Measurements from ENCODE around the gene PATL1.

Gene PATL1

GRCh38 chr11:59678118-59678812 is 9.4 kb upstream of the PATL1 start:
- TF ChIP-seq CTCF (IDR thresholded peaks at IDR 0.05; ENCODE audit: unreplicated experiment in 3 of 3): no peak
- peaks cover 3% of the 10 kb centered on the region for H3K9me3 Mint-ChIP-seq
- no peak overlapping the region for H3K4me3 Mint-ChIP-seq
- no peaks in the 10 kb centered on the region for H3K36me3 Mint-ChIP-seq (ENCODE audit: low read depth)
- peaks cover 4% of the 10 kb centered on the region for H3K27me3 Mint-ChIP-seq (ENCODE audit: low read depth)
- H3K27ac Mint-ChIP-seq: no peak overlapping the region
- H3K4me1 Mint-ChIP-seq: peaks cover 11% of the 10 kb centered on the region

GRCh38 chr11:59676205-59676604 is 7.4 kb upstream of the PATL1 start:
- H3K36me3 Mint-ChIP-seq (ENCODE audit: low read depth): no peaks in the 10 kb centered on the region

GRCh38 chr11:59674291-59674690 is 5.5 kb upstream of the PATL1 start:
- H3K4me1 Mint-ChIP-seq: peaks cover 13% of the 10 kb centered on the region

More at GRCh38 chr11:59676205-59676604, 7.4 kb upstream of the PATL1 start:
- Mint-ChIP-seq H3K4me3 (no peak overlapping the region), H3K27ac (no peak overlapping the region), H3K4me1 (peaks cover 11% of the 10 kb centered on the region), H3K27me3 (ENCODE audit: low read depth) (peaks cover 4% of the 10 kb centered on the region), H3K9me3 (peaks cover 3% of the 10 kb centered on the region)
- no peak for TF ChIP-seq CTCF (IDR thresholded peaks at IDR 0.05; ENCODE audit: unreplicated experiment in 3 of 3)

GRCh38 chr11:59673291-59673690 is 4.5 kb upstream of the PATL1 start:
- H3K4me3 Mint-ChIP-seq: no peak overlapping the region
- peaks cover 8% of the 10 kb centered on the region for H3K4me1 Mint-ChIP-seq
- H3K36me3 Mint-ChIP-seq (ENCODE audit: low read depth): no peaks in the 10 kb centered on the region
- peaks cover under 1% of the 10 kb centered on the region for H3K9me3 Mint-ChIP-seq
- TF ChIP-seq CTCF (IDR thresholded peaks at IDR 0.05; ENCODE audit: unreplicated experiment in 3 of 3): no peak
- peaks cover 4% of the 10 kb centered on the region for H3K27me3 Mint-ChIP-seq (ENCODE audit: low read depth)
- no peak overlapping the region for H3K27ac Mint-ChIP-seq

More at GRCh38 chr11:59674291-59674690, 5.5 kb upstream of the PATL1 start:
- H3K4me3 Mint-ChIP-seq: no peak overlapping the region
- TF ChIP-seq CTCF (IDR thresholded peaks at IDR 0.05; ENCODE audit: unreplicated experiment in 3 of 3): no peak
- H3K36me3 Mint-ChIP-seq (ENCODE audit: low read depth): no peaks in the 10 kb centered on the region
- no peak overlapping the region for H3K27ac Mint-ChIP-seq
- H3K27me3 Mint-ChIP-seq (ENCODE audit: low read depth): peaks cover 4% of the 10 kb centered on the region
- peaks cover 3% of the 10 kb centered on the region for H3K9me3 Mint-ChIP-seq

GRCh38 chr11:59671471-59671870 is 2.6 kb upstream of the PATL1 start:
- Mint-ChIP-seq H3K27me3 (ENCODE audit: low read depth) (peaks cover 4% of the 10 kb centered on the region), H3K27ac (peak overlapping the region in 2 of 3 experiments; percentile 50 to 76), H3K36me3 (ENCODE audit: low read depth) (peaks cover 9% of the 10 kb centered on the region), H3K4me1 (peaks cover 23% of the 10 kb centered on the region), H3K9me3 (no peaks in the 10 kb centered on the region), H3K4me3 (peak overlapping the region in 2 of 3 experiments; percentile 47 to 61)
- no peak for TF ChIP-seq CTCF (IDR thresholded peaks at IDR 0.05; ENCODE audit: unreplicated experiment in 3 of 3)

GRCh38 chr11:59669611-59670009 is 773 bp upstream of the PATL1 start:
- peak overlapping the region; percentile 93 to 96 (median 95) for H3K4me3 Mint-ChIP-seq
- H3K9me3 Mint-ChIP-seq: no peaks in the 10 kb centered on the region
- peaks cover 23% of the 10 kb centered on the region for H3K4me1 Mint-ChIP-seq

More at GRCh38 chr11:59669611-59670009, 773 bp upstream of the PATL1 start:
- Mint-ChIP-seq H3K27me3 (ENCODE audit: low read depth) (no peaks in the 10 kb centered on the region), H3K27ac (peak overlapping the region; percentile 98 to 100 (median 100)), H3K36me3 (ENCODE audit: low read depth) (peaks cover 24% of the 10 kb centered on the region)
- no peak for TF ChIP-seq CTCF (IDR thresholded peaks at IDR 0.05; ENCODE audit: unreplicated experiment in 3 of 3)
